Hypothalamus (tissue), 51 donors: ENCODE measurements around the gene XYLT1.

Experiments used
- DNase-seq, 51 donors: peaks; one replicate each; lab custom pipeline; 2025; lab: John Stamatoyannopoulos, UW

XYLT1 gene

GRCh38 chr16:17272716-17273115 lies 198.0 kb downstream of the XYLT1 start:
- no peak for DNase-seq

- DNase-seq, result peak in 39 of 51 donors; percentile 1 to 82 (median 47)
Measured at GRCh38 chr16:17271687-17272086, 199.1 kb downstream of the XYLT1 start.

- DNase-seq, result peak in 3 of 51 donors; percentile 13 to 18 (median 13)
Measured at GRCh38 chr16:17270683-17271109, 200.1 kb downstream of the XYLT1 start.

- no peak for DNase-seq
Measured at GRCh38 chr16:17270111-17270510, 200.6 kb downstream of the XYLT1 start.

GRCh38 chr16:17269439-17269838 lies 201.3 kb downstream of the XYLT1 start:
- no peak for DNase-seq

GRCh38 chr16:17266608-17267313 lies 204.0 kb downstream of the XYLT1 start:
- DNase-seq, result peak in 40 of 51 donors; percentile 3 to 79 (median 38)

GRCh38 chr16:17265154-17265553 lies 205.6 kb downstream of the XYLT1 start:
- DNase-seq, result no peak

- no peak for DNase-seq
Measured at GRCh38 chr16:17261197-17261858, 209.4 kb downstream of the XYLT1 start.

- no peak for DNase-seq
Measured at GRCh38 chr16:17260276-17260849, 210.4 kb downstream of the XYLT1 start.

GRCh38 chr16:17259751-17260270 lies 210.9 kb downstream of the XYLT1 start:
- DNase-seq, result no peak

- peak in 2 of 51 donors; percentile 5 for DNase-seq
Measured at GRCh38 chr16:17258848-17259713, 211.7 kb downstream of the XYLT1 start.

- no peak for DNase-seq
Measured at GRCh38 chr16:17258077-17258599, 212.6 kb downstream of the XYLT1 start.

GRCh38 chr16:17257426-17258023 lies 213.2 kb downstream of the XYLT1 start:
- no peak for DNase-seq

GRCh38 chr16:17252701-17253100 lies 218.1 kb downstream of the XYLT1 start:
- no peak for DNase-seq

GRCh38 chr16:17252064-17252463 lies 218.7 kb downstream of the XYLT1 start:
- no peak for DNase-seq

GRCh38 chr16:17251496-17251895 lies 219.3 kb downstream of the XYLT1 start:
- DNase-seq, result no peak

- DNase-seq, result no peak
Measured at GRCh38 chr16:17246974-17247732, 223.6 kb downstream of the XYLT1 start.

GRCh38 chr16:17246268-17246885 lies 224.4 kb downstream of the XYLT1 start:
- DNase-seq, result no peak

GRCh38 chr16:17245776-17246175 lies 225.0 kb downstream of the XYLT1 start:
- DNase-seq, result peak in 1 of 51 donors; percentile 35
